Spinal cord (tissue), 10 donors: Measurements from ENCODE around the gene CLCNKA. TPM values are rescaled to one million over a fixed set of nuclear protein-coding genes. Genes with fewer than 3 reads are reported as not detected.

Experiments
- DNase-seq, 6 donors: peaks; one replicate each; pipeline versions ENCODE4 v3.0.0 to v3.0.0-alpha.2; 2013 to 2015; ENCODE audit warnings: low spot score in 6 of 6, low read depth in 4 of 6
- H3K27ac ChIP-seq: one replicate; pipeline ENCODE4 v1.5.1; 2013; ENCODE audit warnings: low read depth, low read length, control low read depth
- H3K27me3 ChIP-seq: one replicate; pipeline ENCODE4 v1.6.1; 2013; ENCODE audit warnings: low read length; ENCODE audit not compliant: control insufficient read depth, insufficient read depth
- H3K36me3 ChIP-seq: one replicate; pipeline ENCODE4 v1.6.1; 2013; ENCODE audit warnings: low read length; ENCODE audit not compliant: control insufficient read depth, insufficient read depth
- H3K4me1 ChIP-seq: one replicate; pipeline ENCODE4 v1.6.1; 2013; ENCODE audit warnings: low read length; ENCODE audit not compliant: control insufficient read depth, insufficient read depth
- H3K4me3 ChIP-seq: one replicate; pipeline ENCODE4 v1.5.1; 2013; ENCODE audit warnings: low read depth, low read length, control low read depth
- H3K9me3 ChIP-seq: one replicate; pipeline ENCODE4 v1.6.1; 2013; ENCODE audit warnings: low read length; ENCODE audit not compliant: control insufficient read depth, insufficient read depth
- WGBS: methylation state at CpG from one replicate; pipeline ENCODE4 v1.1.5; 2013; ENCODE audit warnings: missing lambda C conversion rate; ENCODE audit not compliant: insufficient coverage; 5-methylcytosine and 5-hydroxymethylcytosine counted together
- polyA plus RNA-seq, 2 donors: library from polyadenylated mRNA; unstranded; fragments of 120-200 nt; gene quantifications; one replicate each; pipeline ENCODE4 v1.2.1, GENCODE V29; 2013; ENCODE audit not compliant: insufficient read length in 2 of 2
- small RNA-seq: library from RNA; depleted of rRNA; stranded (forward); fragments of <200 nt; gene quantifications from one replicate; pipeline ENCODE3, GENCODE V24; 2014; ENCODE audit warnings: low replicate concordance
- total RNA-seq, 2 donors: library from RNA; depleted of rRNA in 1 of 2; stranded (reverse); fragments of 120-200 nt in 1 of 2; fragments of >200 nt in 1 of 2; gene quantifications; one replicate each; pipeline versions ENCODE4 v1.2.3 to v1.2.4, GENCODE V29; 2013 to 2014
- donor health status: healthy.

Gene CLCNKA
- total and polyA plus RNA-seq, 4 donors = 0.10 to 1.8 (median 1.0) TPM; not detected in 1

DNA sequence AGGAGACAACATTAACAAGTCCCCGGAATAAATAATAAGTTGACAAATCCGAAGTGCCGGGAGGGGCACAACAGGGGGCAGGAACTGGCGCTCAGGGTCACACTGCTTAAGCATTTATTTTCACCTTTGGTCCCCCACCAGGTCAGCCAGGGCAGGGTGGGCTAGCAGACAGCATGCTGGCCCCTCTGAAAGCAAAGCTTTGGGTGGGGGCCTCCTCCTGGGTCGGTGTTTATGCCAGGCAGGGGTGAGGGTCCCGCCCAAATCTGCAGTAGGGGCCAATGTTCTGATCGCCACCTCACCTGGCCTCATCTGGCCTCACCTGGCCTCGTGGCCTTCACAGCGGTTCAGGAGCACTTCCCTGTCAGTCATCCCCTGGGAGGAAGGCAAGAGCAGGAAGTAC, 59.8 kb downstream of the CLCNKA start:
- WGBS = 74% methylated on average over 8 of the region's 9 CpGs
- no peaks in the 10 kb centered on the region for H3K27me3 ChIP-seq

GRCh38 chr1:16082283-16083038, 60.6 kb downstream of the CLCNKA start:
- WGBS = 72% methylated on average over 9 of the region's 9 CpGs
- peak in 1 of 6 donors; percentile 41 for DNase-seq
- no peaks in the 10 kb centered on the region for H3K27me3 ChIP-seq
- no peak overlapping the region for H3K27ac ChIP-seq
- H3K4me3 ChIP-seq = no peak overlapping the region
- H3K9me3 ChIP-seq = no peaks in the 10 kb centered on the region
- H3K36me3 ChIP-seq = no peaks in the 10 kb centered on the region
- peaks cover 13% of the 10 kb centered on the region for H3K4me1 ChIP-seq

More for the DNA sequence above, 59.8 kb downstream of the CLCNKA start:
- Histone ChIP-seq H3K36me3 (no peaks in the 10 kb centered on the region), H3K4me3 (no peak overlapping the region), H3K4me1 (peaks cover 13% of the 10 kb centered on the region), H3K27ac (no peak overlapping the region), H3K9me3 (no peaks in the 10 kb centered on the region)
- DNase-seq = no peak

- 83% methylated on average over 2 of the region's 5 CpGs for WGBS
- H3K4me1 ChIP-seq = peaks cover 18% of the 10 kb centered on the region
- no peaks in the 10 kb centered on the region for H3K27me3 ChIP-seq
- no peaks in the 10 kb centered on the region for H3K36me3 ChIP-seq
- H3K9me3 ChIP-seq = no peaks in the 10 kb centered on the region
- no peak for DNase-seq
- H3K27ac ChIP-seq = no peak overlapping the region
- no peak overlapping the region for H3K4me3 ChIP-seq
Measured at GRCh38 chr1:16083486-16083885, 61.6 kb downstream of the CLCNKA start.

Small RNAs within 50 kb of the gene (small RNA-seq; reads per million reads assigned to genes)
- gene AL355994.1 (not detected), gene AL355994.5 (not detected)

Other genes with a start within 250 kb of the CLCNKA start
- 1 to 10 TPM; 3.3 to 8.4 TPM for gene UQCRHL, start 214.4 kb upstream of the CLCNKA start, total RNA-seq
- 1 to 10 TPM; 1.3 to 2.2 TPM for gene UQCRHL, start 214.4 kb upstream of the CLCNKA start, polyA plus RNA-seq
- 10 to 100 TPM; 37.9 to 59.0 TPM for gene SPEN, start 174.3 kb upstream of the CLCNKA start, total RNA-seq
- gene SPEN, start 174.3 kb upstream of the CLCNKA start, polyA plus RNA-seq = 10 to 100 TPM; 74.6 to 79.9 TPM
- 10 to 100 TPM; 16.7 to 37.5 TPM for gene ZBTB17, start 45.9 kb upstream of the CLCNKA start, total RNA-seq
- 10 to 100 TPM; 40.6 to 50.8 TPM for gene ZBTB17, start 45.9 kb upstream of the CLCNKA start, polyA plus RNA-seq
- gene SRARP, start 17.8 kb upstream of the CLCNKA start, total RNA-seq = 1 to 10 TPM in 1 of 2 donors, under 1 TPM in 1; 0.99 to 2.5 TPM
- gene SRARP, start 17.8 kb upstream of the CLCNKA start, polyA plus RNA-seq = 1 to 10 TPM; 1.7 to 1.8 TPM
- gene HSPB7, start 4.0 kb upstream of the CLCNKA start, total RNA-seq = 1 to 10 TPM; 1.4 to 1.6 TPM
- gene HSPB7, start 4.0 kb upstream of the CLCNKA start, polyA plus RNA-seq = 1 to 10 TPM; 2.6 to 2.7 TPM
- 1 to 10 TPM in 1 of 2 donors, under 1 TPM in 1; 0.40 to 1.9 TPM for gene CLCNKB, start 21.7 kb downstream of the CLCNKA start, total RNA-seq
- 1 to 10 TPM; 1.1 to 1.3 TPM for gene CLCNKB, start 21.7 kb downstream of the CLCNKA start, polyA plus RNA-seq
- gene FAM131C, start 51.6 kb downstream of the CLCNKA start, total RNA-seq = 1 to 10 TPM; 1.9 to 2.8 TPM
- 10 to 100 TPM; 22.4 to 26.4 TPM for gene FAM131C, start 51.6 kb downstream of the CLCNKA start, polyA plus RNA-seq
- gene EPHA2, start 134.0 kb downstream of the CLCNKA start, total RNA-seq = 1 to 10 TPM; 4.4 to 5.0 TPM
- gene EPHA2, start 134.0 kb downstream of the CLCNKA start, polyA plus RNA-seq = 1 to 10 TPM; 2.4 to 3.7 TPM
- 1 to 10 TPM; 1.6 to 2.8 TPM for gene ARHGEF19, start 190.6 kb downstream of the CLCNKA start, total RNA-seq
- gene ARHGEF19, start 190.6 kb downstream of the CLCNKA start, polyA plus RNA-seq = 1 to 10 TPM; 2.3 to 5.1 TPM
- gene CPLANE2, start 215.1 kb downstream of the CLCNKA start, total RNA-seq = 10 to 100 TPM; 12.1 to 13.3 TPM
- 10 to 100 TPM; 12.2 to 14.3 TPM for gene CPLANE2, start 215.1 kb downstream of the CLCNKA start, polyA plus RNA-seq